H1 (cell line): ENCODE data around the gene SPG11. TPM values are rescaled to one million over a fixed set of nuclear protein-coding genes. Genes with fewer than 3 reads are reported as not detected.

Source experiments
- polyA plus RNA-seq, 7 experiments: library from polyadenylated mRNA; depleted of rRNA in 3 of 7; stranded (reverse) in 5 of 7; unstranded in 2 of 7; fragments of >200 nt in 5 of 7; fragments of 200-250 nt in 2 of 7; gene quantifications; 1 replicate in 5 of 7; 2 replicates in 1 of 7; 4 replicates in 1 of 7; pipeline versions ENCODE4 v1.2.1 to v1.2.3, GENCODE V29; 2011 to 2013; ENCODE audit warnings: missing spikeins in 2 of 7, mixed read lengths in 2 of 7
- small RNA-seq: library from polyadenylated mRNA; stranded (forward); fragments of <200 nt; extraction: miRNeasy Mini kit (QIAGEN cat#:217004); gene quantifications from one replicate; pipeline ENCODE3, GENCODE V24; 2013; ENCODE audit not compliant: insufficient read depth
- total RNA-seq: library from RNA; stranded (reverse); fragmentation: NEBNext Ultra II Directional; extraction: Animal tissue kit (Norgen Biotek cat#: 25700); gene quantifications from 2 replicates; pipeline ENCODE4 v1.2.1, GENCODE V29; 2021

The SPG11 gene
- total and polyA plus RNA-seq, 2 of the 8 experiments (the other 6 are each of a cell fraction or from before 2014, with no cell fraction given) = 37.1 to 38.6 TPM

Small RNAs within 50 kb of the gene (small RNA-seq; reads per million reads assigned to genes)
- gene RF00019 = not detected

Other genes starting within 250 kb of the SPG11 start
- 64.5 and 64.7 TPM in 2 replicates for gene CTDSPL2, start 236.0 kb downstream of the SPG11 start, total RNA-seq
- 12.1 and 25.2 TPM in 2 replicates for gene CTDSPL2, start 236.0 kb downstream of the SPG11 start, polyA plus RNA-seq (2011; rRNA removed)
- gene EIF3J, start 126.5 kb downstream of the SPG11 start, total RNA-seq = 109 and 119 TPM in 2 replicates
- gene EIF3J, start 126.5 kb downstream of the SPG11 start, polyA plus RNA-seq (2011; rRNA removed) = 15.6 and 26.8 TPM in 2 replicates
- gene PATL2, start 47.7 kb upstream of the SPG11 start, total RNA-seq = 0.48 and 0.65 TPM in 2 replicates
- gene PATL2, start 47.7 kb upstream of the SPG11 start, polyA plus RNA-seq (2011; rRNA removed) = 1.0 and 1.3 TPM in 2 replicates
- 71.2 and 78.9 TPM in 2 replicates for gene B2M, start 47.9 kb upstream of the SPG11 start, total RNA-seq
- 380 and 907 TPM in 2 replicates for gene B2M, start 47.9 kb upstream of the SPG11 start, polyA plus RNA-seq (2011; rRNA removed)
- gene TRIM69, start 72.9 kb upstream of the SPG11 start, total RNA-seq = 6.2 and 6.4 TPM in 2 replicates
- 2.9 and 4.3 TPM in 2 replicates for gene TRIM69, start 72.9 kb upstream of the SPG11 start, polyA plus RNA-seq (2011; rRNA removed)